ENCODE data around the gene PRKAA2. TPM values are rescaled to one million over a fixed set of nuclear protein-coding genes. Genes with fewer than 3 reads are reported as not detected.

The PRKAA2 gene
- total and polyA plus RNA-seq, 10 of the 15 experiments (the other 5 are each of a cell fraction or from before 2014, with no cell fraction given): 0.01 TPM; not detected in 9

DNA sequence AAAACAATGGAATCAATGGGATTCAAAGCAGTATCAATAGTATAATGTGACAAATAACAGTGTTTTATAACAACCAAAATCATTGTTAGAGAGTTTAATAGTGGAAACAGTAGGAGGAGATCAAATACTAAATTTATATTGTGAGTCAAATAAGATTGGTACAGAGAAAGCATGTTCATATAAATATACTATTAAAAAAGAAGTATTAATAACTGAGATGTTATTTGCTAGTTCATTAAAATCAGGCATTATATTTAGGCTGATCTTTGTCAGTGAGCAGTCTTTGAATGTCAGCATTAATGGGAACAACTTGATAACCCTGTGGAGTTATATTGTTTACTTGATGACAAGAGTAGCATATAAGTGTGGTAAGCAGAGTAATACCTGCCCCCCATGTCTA is 30.6 kb downstream of the PRKAA2 start (continued):
- TF ChIP-seq, protein P1, sequence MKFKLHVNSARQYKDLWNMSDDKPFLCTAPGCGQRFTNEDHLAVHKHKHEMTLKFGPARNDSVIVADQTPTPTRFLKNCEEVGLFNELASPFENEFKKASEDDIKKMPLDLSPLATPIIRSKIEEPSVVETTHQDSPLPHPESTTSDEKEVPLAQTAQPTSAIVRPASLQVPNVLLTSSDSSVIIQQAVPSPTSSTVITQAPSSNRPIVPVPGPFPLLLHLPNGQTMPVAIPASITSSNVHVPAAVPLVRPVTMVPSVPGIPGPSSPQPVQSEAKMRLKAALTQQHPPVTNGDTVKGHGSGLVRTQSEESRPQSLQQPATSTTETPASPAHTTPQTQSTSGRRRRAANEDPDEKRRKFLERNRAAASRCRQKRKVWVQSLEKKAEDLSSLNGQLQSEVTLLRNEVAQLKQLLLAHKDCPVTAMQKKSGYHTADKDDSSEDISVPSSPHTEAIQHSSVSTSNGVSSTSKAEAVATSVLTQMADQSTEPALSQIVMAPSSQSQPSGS (IDR thresholded peaks at IDR 0.05; ENCODE audit: low read length): no peak
- no peak for TF ChIP-seq NRF1 (conservative IDR thresholded peaks at IDR 0.05; ENCODE audit: low read depth, low read length)
- no peak for TF ChIP-seq GABPA (IDR thresholded peaks at IDR 0.05; ENCODE audit: low read depth)
- no peak for TF ChIP-seq ZNF217 (IDR thresholded peaks at IDR 0.05)
- no peak for TF ChIP-seq TAF1 (IDR thresholded peaks at IDR 0.05; ENCODE audit: borderline replicate concordance, low read depth, low read length)
- TF ChIP-seq ASH2L (IDR thresholded peaks at IDR 0.05; ENCODE audit: borderline replicate concordance, low read depth): no peak
- TF ChIP-seq RB1 (IDR thresholded peaks at IDR 0.05; ENCODE audit: borderline replicate concordance): no peak
- no peak for TF ChIP-seq MEF2A (IDR thresholded peaks at IDR 0.05; ENCODE audit: insufficient read depth, low read depth, low read length)
- no peak for TF ChIP-seq ZNF622 (IDR thresholded peaks at IDR 0.05)
- no peak for TF ChIP-seq CHD1 (IDR thresholded peaks at IDR 0.05; ENCODE audit: low read depth, low read length)

DNA sequence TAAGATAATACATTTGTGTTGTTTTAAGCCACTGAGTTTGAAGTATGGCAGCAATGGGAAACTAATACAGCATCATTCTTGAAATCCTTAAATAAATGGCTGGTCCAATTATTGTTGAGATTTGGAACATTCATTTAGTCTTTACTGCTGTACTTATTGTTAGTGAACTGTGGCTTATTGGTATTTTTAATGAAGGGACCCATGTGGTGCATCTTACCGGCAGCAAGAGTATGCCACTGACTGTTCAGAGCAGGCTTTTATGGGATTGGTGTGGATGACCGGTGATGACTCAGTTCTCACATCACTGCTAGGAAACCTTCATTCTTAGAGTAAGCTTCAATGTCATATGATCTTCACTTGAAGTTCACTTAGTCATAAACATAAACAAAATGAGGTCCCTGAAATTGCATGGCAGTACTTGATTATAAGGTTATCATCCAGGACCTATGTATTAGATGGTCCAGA is 31.5 kb downstream of the PRKAA2 start:
- H3K36me3 ChIP-seq (ENCODE audit: control insufficient read depth in 2 of 2, insufficient read depth in 2 of 2, low read length in 1 of 2): no peaks in the 10 kb centered on the region
- H3K79me2 ChIP-seq (ENCODE audit: control insufficient read depth, insufficient read depth, low read length): no peaks in the 10 kb centered on the region
- no peaks in the 10 kb centered on the region for H3K4me1 ChIP-seq (ENCODE audit: control insufficient read depth, insufficient read depth, low read length)
- H2AFZ ChIP-seq (ENCODE audit: control insufficient read depth, low read depth, low read length): no peak overlapping the region
- RAD21 ChIA-PET (ENCODE audit: unreplicated experiment): no interaction called here
- ATAC-seq: no peak
- H4K20me1 ChIP-seq (ENCODE audit: control insufficient read depth, insufficient read depth): no peaks in the 10 kb centered on the region
- no peak for DNase-seq (ENCODE audit: low read depth, low spot score)
- WGBS (ENCODE audit: insufficient coverage, insufficient replicate concordance, low lambda C conversion rate, missing lambda C conversion rate): 75% methylated on average over 2 of the region's 2 CpGs
- no peak overlapping the region for H3K9ac ChIP-seq (ENCODE audit: control insufficient read depth, insufficient read depth, low read length)
- H3K9me3 ChIP-seq (replicated peaks; ENCODE audit: control insufficient read depth, insufficient read depth, low read length): no peaks in the 10 kb centered on the region
- POLR2A ChIA-PET: no interaction called here
- CTCF ChIA-PET: no interaction called here
- no peak for FAIRE-seq
- SMC1A ChIA-PET (ENCODE audit: uncharacterized antibody, unreplicated experiment): interaction anchor here (1.2 kb wide), 1 partner anchor 14 kb away, joined by 3 read pairs; no protein-coding TSS in a partner anchor
- no peak for TF ChIP-seq MTA3 (IDR thresholded peaks at IDR 0.05; ENCODE audit: borderline replicate concordance, low read length)
- no peak for TF ChIP-seq RBBP5 (conservative IDR thresholded peaks at IDR 0.05)
- TF ChIP-seq, protein P2, sequence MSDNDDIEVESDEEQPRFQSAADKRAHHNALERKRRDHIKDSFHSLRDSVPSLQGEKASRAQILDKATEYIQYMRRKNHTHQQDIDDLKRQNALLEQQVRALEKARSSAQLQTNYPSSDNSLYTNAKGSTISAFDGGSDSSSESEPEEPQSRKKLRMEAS (IDR thresholded peaks at IDR 0.05; ENCODE audit: low read depth, low read length): no peak
- TF ChIP-seq, protein P3, sequence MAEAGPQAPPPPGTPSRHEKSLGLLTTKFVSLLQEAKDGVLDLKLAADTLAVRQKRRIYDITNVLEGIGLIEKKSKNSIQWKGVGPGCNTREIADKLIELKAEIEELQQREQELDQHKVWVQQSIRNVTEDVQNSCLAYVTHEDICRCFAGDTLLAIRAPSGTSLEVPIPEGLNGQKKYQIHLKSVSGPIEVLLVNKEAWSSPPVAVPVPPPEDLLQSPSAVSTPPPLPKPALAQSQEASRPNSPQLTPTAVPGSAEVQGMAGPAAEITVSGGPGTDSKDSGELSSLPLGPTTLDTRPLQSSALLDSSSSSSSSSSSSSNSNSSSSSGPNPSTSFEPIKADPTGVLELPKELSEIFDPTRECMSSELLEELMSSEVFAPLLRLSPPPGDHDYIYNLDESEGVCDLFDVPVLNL (IDR thresholded peaks at IDR 0.05; ENCODE audit: low read depth, low read length): no peak
- TF ChIP-seq PAX8 (IDR thresholded peaks at IDR 0.05): no peak
- TF ChIP-seq PAX5 (IDR thresholded peaks at IDR 0.05; ENCODE audit: borderline replicate concordance, low read depth, low read length): no peak
- no peak for TF ChIP-seq CEBPB (IDR thresholded peaks at IDR 0.05; ENCODE audit: borderline replicate concordance in 1 of 2, low read depth in 2 of 2, low read length in 2 of 2)
- TF ChIP-seq, protein P4, sequence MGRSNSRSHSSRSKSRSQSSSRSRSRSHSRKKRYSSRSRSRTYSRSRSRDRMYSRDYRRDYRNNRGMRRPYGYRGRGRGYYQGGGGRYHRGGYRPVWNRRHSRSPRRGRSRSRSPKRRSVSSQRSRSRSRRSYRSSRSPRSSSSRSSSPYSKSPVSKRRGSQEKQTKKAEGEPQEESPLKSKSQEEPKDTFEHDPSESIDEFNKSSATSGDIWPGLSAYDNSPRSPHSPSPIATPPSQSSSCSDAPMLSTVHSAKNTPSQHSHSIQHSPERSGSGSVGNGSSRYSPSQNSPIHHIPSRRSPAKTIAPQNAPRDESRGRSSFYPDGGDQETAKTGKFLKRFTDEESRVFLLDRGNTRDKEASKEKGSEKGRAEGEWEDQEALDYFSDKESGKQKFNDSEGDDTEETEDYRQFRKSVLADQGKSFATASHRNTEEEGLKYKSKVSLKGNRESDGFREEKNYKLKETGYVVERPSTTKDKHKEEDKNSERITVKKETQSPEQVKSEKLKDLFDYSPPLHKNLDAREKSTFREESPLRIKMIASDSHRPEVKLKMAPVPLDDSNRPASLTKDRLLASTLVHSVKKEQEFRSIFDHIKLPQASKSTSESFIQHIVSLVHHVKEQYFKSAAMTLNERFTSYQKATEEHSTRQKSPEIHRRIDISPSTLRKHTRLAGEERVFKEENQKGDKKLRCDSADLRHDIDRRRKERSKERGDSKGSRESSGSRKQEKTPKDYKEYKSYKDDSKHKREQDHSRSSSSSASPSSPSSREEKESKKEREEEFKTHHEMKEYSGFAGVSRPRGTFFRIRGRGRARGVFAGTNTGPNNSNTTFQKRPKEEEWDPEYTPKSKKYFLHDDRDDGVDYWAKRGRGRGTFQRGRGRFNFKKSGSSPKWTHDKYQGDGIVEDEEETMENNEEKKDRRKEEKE (IDR thresholded peaks at IDR 0.05): no peak
- no peak for TF ChIP-seq RCOR1 (conservative IDR thresholded peaks at IDR 0.05; ENCODE audit: low read depth, low read length)
- TF ChIP-seq STAT3 (IDR thresholded peaks at IDR 0.05; ENCODE audit: low read depth, low read length): no peak
- BruUV-seq (replicated peaks): no TSS peak
- intact Hi-C loops (cut with micrococcal nuclease; ENCODE audit: unreplicated experiment) (no loop called here), in situ Hi-C loops (cut with MboI) (no loop called here)
- no peak overlapping the region for H3K4me2 ChIP-seq (ENCODE audit: control insufficient read depth, insufficient read depth)
- H3K27ac ChIP-seq (ENCODE audit: control insufficient read depth, insufficient read depth): no peak overlapping the region
- H3K27me3 ChIP-seq (replicated peaks in 1 of 2; ENCODE audit: control insufficient read depth in 2 of 2, insufficient read depth in 2 of 2, low read length in 1 of 2): no peaks in the 10 kb centered on the region; a peak in 1 of 4 replicates
- no peak overlapping the region for H3K4me3 ChIP-seq

Measured in GM12878 (cell line).